Measurements from ENCODE around the gene CCAR1.
"Not testable (repeated sequence)": the region's sequence is repeated elsewhere in the genome, so short reads cannot be mapped to it uniquely, and the experiment has no call there.

The CCAR1 gene

GRCh38 chr10:68795886-68796532 lies 75.0 kb downstream of the CCAR1 start:
- TF ChIP-seq, protein P1, sequence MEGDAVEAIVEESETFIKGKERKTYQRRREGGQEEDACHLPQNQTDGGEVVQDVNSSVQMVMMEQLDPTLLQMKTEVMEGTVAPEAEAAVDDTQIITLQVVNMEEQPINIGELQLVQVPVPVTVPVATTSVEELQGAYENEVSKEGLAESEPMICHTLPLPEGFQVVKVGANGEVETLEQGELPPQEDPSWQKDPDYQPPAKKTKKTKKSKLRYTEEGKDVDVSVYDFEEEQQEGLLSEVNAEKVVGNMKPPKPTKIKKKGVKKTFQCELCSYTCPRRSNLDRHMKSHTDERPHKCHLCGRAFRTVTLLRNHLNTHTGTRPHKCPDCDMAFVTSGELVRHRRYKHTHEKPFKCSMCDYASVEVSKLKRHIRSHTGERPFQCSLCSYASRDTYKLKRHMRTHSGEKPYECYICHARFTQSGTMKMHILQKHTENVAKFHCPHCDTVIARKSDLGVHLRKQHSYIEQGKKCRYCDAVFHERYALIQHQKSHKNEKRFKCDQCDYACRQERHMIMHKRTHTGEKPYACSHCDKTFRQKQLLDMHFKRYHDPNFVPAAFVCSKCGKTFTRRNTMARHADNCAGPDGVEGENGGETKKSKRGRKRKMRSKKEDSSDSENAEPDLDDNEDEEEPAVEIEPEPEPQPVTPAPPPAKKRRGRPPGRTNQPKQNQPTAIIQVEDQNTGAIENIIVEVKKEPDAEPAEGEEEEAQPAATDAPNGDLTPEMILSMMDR (IDR thresholded peaks at IDR 0.05) = no peak
- no peak for TF ChIP-seq ZFX (IDR thresholded peaks at IDR 0.05; ENCODE audit: borderline replicate concordance)
- H3K27ac ChIP-seq = no peak overlapping the region

DNA sequence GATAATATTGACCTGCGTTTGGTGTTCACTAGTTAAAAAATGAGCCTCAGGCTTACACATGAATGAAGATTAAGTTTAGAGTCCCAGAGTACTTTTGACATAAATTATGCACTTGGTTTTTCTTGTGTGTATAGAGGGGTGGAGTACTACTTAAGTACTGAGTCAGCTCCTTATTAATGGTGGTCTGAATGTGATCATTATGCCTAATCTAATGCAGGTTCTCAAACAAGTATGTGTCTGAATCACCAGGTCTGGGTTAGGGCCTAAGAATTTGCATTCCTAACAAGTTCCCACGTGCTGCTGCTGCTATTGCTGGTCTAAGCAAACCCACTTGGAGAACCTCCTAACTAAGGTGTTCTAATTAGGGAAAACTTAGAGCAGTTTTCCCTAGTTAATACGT lies 75.6 kb downstream of the CCAR1 start:
- no peak overlapping the region for H3K27ac ChIP-seq
- TF ChIP-seq, protein P1 (IDR thresholded peaks at IDR 0.05) = no peak
- no peak for TF ChIP-seq ZFX (IDR thresholded peaks at IDR 0.05; ENCODE audit: borderline replicate concordance)

DNA sequence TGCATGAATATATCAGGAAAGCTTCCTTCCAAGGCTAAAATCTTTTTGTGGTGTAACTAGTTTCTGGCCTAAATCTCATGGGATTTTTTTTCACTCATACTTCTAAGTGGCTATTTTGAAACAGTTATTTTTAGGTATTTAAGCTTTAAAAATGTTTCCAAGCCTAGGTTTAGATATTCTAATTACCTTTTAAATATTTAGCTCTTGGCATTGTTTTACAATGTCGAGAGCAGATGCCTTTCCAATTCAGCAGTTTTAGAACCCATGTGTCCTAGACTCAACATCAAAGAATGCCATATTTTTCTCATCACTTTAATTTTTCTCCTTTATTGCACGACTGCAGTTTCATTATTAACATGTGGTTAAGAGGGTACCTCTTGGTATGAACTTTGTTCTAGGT lies 79.2 kb downstream of the CCAR1 start:
- no peak overlapping the region for H3K27ac ChIP-seq
- no peak for TF ChIP-seq ZFX (IDR thresholded peaks at IDR 0.05; ENCODE audit: borderline replicate concordance)
- TF ChIP-seq, protein P1 (IDR thresholded peaks at IDR 0.05) = no peak

- no peak overlapping the region for H3K27ac ChIP-seq
- TF ChIP-seq, protein P1 (IDR thresholded peaks at IDR 0.05) = no peak
Observed at GRCh38 chr10:68804692-68805091, 83.7 kb downstream of the CCAR1 start.

DNA sequence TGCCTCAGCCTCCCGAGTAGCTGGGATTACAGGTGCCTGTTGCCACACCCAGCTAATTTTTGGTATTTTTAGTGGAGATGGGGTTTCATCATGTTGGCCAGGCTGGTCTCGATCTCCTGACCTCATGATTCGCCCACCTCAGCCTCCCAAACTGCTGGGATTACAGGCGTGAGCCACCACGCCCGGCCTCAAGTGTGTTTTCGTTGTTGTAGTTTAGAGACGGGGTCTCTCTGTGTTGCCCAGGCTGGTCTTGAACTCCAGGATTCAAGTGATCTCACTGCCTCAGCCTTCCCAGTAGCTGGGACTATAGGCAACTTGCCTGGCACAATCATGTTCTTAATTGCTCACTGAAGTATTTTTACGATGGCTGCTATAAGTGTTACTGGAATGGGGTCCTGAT lies 89.8 kb downstream of the CCAR1 start:
- H3K27ac ChIP-seq = not testable (repeated sequence)

DNA sequence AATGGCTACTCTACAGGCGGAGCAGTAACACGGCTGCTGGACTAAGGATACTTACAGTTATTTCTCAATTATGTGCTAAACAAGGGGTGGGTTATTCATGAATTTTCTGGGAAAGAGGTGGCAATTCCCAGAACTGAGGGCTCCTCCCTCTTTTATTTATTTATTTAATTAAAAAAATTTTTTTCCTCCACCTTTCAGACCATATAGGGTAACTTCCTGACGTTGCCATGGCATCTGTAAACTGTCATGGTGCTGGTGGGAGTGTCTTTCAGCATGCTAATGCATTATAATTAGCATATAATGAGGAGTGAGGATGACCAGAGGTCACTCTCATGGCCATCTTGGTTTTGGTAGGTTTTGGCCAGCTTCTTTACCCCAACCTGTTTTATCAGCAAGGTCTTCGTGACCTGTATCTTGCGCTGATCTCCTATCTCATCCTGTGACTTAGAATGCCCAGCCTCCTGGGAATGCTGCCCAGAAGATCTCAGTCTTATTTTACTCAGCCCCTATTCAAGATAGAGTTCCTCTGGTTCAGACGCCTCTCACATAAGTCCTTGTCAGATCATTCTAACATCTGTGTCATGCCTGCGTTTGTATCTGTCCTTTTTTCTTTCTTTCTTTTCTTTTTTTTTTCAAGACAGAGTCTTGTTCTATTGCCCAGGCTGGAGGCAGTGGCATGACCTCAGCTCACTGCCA lies 90.4 kb downstream of the CCAR1 start:
- TF ChIP-seq, protein P1 (IDR thresholded peaks at IDR 0.05) = no peak
- no peak for TF ChIP-seq ZFX (IDR thresholded peaks at IDR 0.05; ENCODE audit: borderline replicate concordance)
- H3K27ac ChIP-seq = no peak overlapping the region

GRCh38 chr10:68812420-68812819 lies 91.4 kb downstream of the CCAR1 start:
- no peak overlapping the region for H3K27ac ChIP-seq
- no peak for TF ChIP-seq ZFX (IDR thresholded peaks at IDR 0.05; ENCODE audit: borderline replicate concordance)
- TF ChIP-seq, protein P1 (IDR thresholded peaks at IDR 0.05) = no peak

All from 22Rv1 (cell line).